ENCODE measurements around the gene HMCES. TPM values are rescaled to one million over a fixed set of nuclear protein-coding genes. Genes with fewer than 3 reads are reported as not detected.
A peak's percentile ranks its signal among the peaks of the same experiment; 100 is the strongest.
"Not testable (repeated sequence)": the region's sequence is repeated elsewhere in the genome, so short reads cannot be mapped to it uniquely, and the experiment has no call there.

HMCES gene
- total RNA-seq, 2 experiments from 2014 or later, result 58.4 to 61.5 TPM

- Mint-ChIP-seq H3K27me3 (no peaks in the 10 kb centered on the region), H3K36me3 (peaks cover 8% of the 10 kb centered on the region), H3K9me3 (peaks cover 3% of the 10 kb centered on the region), H3K4me3 (no peak overlapping the region), H3K4me1 (ENCODE audit: low read depth) (peaks cover 24% of the 10 kb centered on the region), H3K27ac (no peak overlapping the region)
- DNase-seq, result no peak
- intact Hi-C loops (cut with micrococcal nuclease), result loop anchor here (1.0 kb wide), 4 partner anchors 84 to 275 kb away; partner anchors contain the start of gene ISY1
- POLR2A ChIA-PET, result interaction anchor here (0.7 to 1.9 kb wide), 6 partner anchors 49 to 83 kb away, joined by 3 to 9 read pairs (median 4); partner anchors contain the start of gene CNBP
- CTCF ChIA-PET, result interaction anchor here (0.6 to 6.8 kb wide), 40 partner anchors 9 to 627 kb away, joined by 3 to 113 read pairs (median 5); partner anchors contain the start of genes CNBP and RAB43
Observed at GRCh38 chr3:129245141-129245540, 33.5 kb upstream of the HMCES start.

- not testable (repeated sequence) for H3K27me3 Mint-ChIP-seq, H3K27ac Mint-ChIP-seq, H3K4me3 Mint-ChIP-seq, H3K9me3 Mint-ChIP-seq
- CTCF ChIA-PET, result interaction anchor here (0.7 to 6.8 kb wide), 46 partner anchors 10 to 628 kb away, joined by 3 to 113 read pairs (median 5); partner anchors contain the start of genes CNBP and RAB43
- H3K36me3 Mint-ChIP-seq, result peaks cover 12% of the 10 kb centered on the region
- H3K4me1 Mint-ChIP-seq (ENCODE audit: low read depth), result peaks cover 29% of the 10 kb centered on the region
- intact Hi-C loops (cut with micrococcal nuclease), result loop anchor here (1.0 kb wide), 4 partner anchors 84 to 275 kb away; partner anchors contain the start of gene ISY1
- POLR2A ChIA-PET, result interaction anchor here (0.7 to 1.9 kb wide), 7 partner anchors 21 to 84 kb away, joined by 3 to 9 read pairs (median 5); partner anchors contain the start of gene CNBP
- peak; percentile 80 for DNase-seq
Observed at GRCh38 chr3:129245641-129246306, 32.9 kb upstream of the HMCES start.

GRCh38 chr3:129246636-129247035, 32.0 kb upstream of the HMCES start:
- POLR2A ChIA-PET, result interaction anchor here (0.8 to 1.9 kb wide), 4 partner anchors 22 to 85 kb away, joined by 3 to 9 read pairs (median 6); partner anchors contain the start of gene CNBP
- no peaks in the 10 kb centered on the region for H3K27me3 Mint-ChIP-seq
- CTCF ChIA-PET, result interaction anchor here (0.8 to 6.8 kb wide), 31 partner anchors 9 to 442 kb away, joined by 3 to 113 read pairs (median 6); partner anchors contain the start of genes CNBP and RAB43
- H3K4me1 Mint-ChIP-seq (ENCODE audit: low read depth), result peaks cover 29% of the 10 kb centered on the region
- peaks cover 3% of the 10 kb centered on the region for H3K9me3 Mint-ChIP-seq
- DNase-seq, result no peak
- peaks cover 12% of the 10 kb centered on the region for H3K36me3 Mint-ChIP-seq
- intact Hi-C loops (cut with micrococcal nuclease), result no loop called here
- no peak overlapping the region for H3K4me3 Mint-ChIP-seq
- no peak overlapping the region for H3K27ac Mint-ChIP-seq

- intact Hi-C loops (cut with micrococcal nuclease), result loop anchor here (2.0 kb wide), 2 partner anchors 34 to 66 kb away; no protein-coding TSS in a partner anchor
- H3K27ac Mint-ChIP-seq, result peak overlapping the region; percentile 93
- DNase-seq, result peak; percentile 21
- no peaks in the 10 kb centered on the region for H3K9me3 Mint-ChIP-seq
- peaks cover 38% of the 10 kb centered on the region for H3K4me1 Mint-ChIP-seq (ENCODE audit: low read depth)
- no peaks in the 10 kb centered on the region for H3K27me3 Mint-ChIP-seq
- ChIA-PET CTCF (interaction anchor here (1.0 to 6.8 kb wide), 7 partner anchors 9 to 277 kb away, joined by 3 to 111 read pairs (median 4); no protein-coding TSS in a partner anchor), POLR2A (interaction anchor here (0.9 to 2.4 kb wide), 10 partner anchors 10 to 250 kb away, joined by 3 to 17 read pairs (median 7); partner anchors contain the start of gene RAB43)
- peaks cover 25% of the 10 kb centered on the region for H3K36me3 Mint-ChIP-seq
- H3K4me3 Mint-ChIP-seq, result peak overlapping the region; percentile 89
Observed at GRCh38 chr3:129248286-129248979, 30.2 kb upstream of the HMCES start.

GRCh38 chr3:129249284-129250065, 29.2 kb upstream of the HMCES start, which contains the start of gene COPG1:
TSS of gene COPG1 (plus strand) at chr3:129249606. CDS start at chr3:129249710, 104 bp downstream.
- peaks cover 30% of the 10 kb centered on the region for H3K36me3 Mint-ChIP-seq
- peak within 1 kb of the TSS; percentile 93 for H3K27ac Mint-ChIP-seq
- H3K4me3 Mint-ChIP-seq, result peak within 1 kb of the TSS; percentile 89
- DNase-seq, result peak; percentile 92
- POLR2A ChIA-PET, result interaction anchor here (0.9 to 2.4 kb wide), 15 partner anchors 11 to 251 kb away, joined by 3 to 17 read pairs (median 5); partner anchors contain the start of genes IFT122, MBD4 and RAB43
- no peaks in the 10 kb centered on the region for H3K27me3 Mint-ChIP-seq
- CTCF ChIA-PET, result interaction anchor here (0.6 to 6.8 kb wide), 15 partner anchors 11 to 278 kb away, joined by 3 to 111 read pairs (median 3); partner anchors contain the start of gene RAB43
- intact Hi-C loops (cut with micrococcal nuclease), result loop anchor here (1.0 to 2.0 kb wide), 6 partner anchors 10 to 196 kb away; partner anchors contain the start of gene ISY1
- H3K4me1 Mint-ChIP-seq (ENCODE audit: low read depth), result peaks cover 38% of the 10 kb centered on the region
- no peaks in the 10 kb centered on the region for H3K9me3 Mint-ChIP-seq

- Mint-ChIP-seq H3K4me3 (no peak overlapping the region), H3K9me3 (no peaks in the 10 kb centered on the region), H3K27me3 (no peaks in the 10 kb centered on the region), H3K27ac (no peak overlapping the region), H3K4me1 (ENCODE audit: low read depth) (peaks cover 29% of the 10 kb centered on the region), H3K36me3 (peaks cover 54% of the 10 kb centered on the region)
- ChIA-PET CTCF (interaction anchor here (0.8 to 1.8 kb wide), 5 partner anchors 83 to 283 kb away, joined by 3 to 12 read pairs (median 3); no protein-coding TSS in a partner anchor), POLR2A (interaction anchor here (1.0 to 1.5 kb wide), 2 partner anchors 60 to 131 kb away, joined by 3 read pairs; partner anchors contain the start of gene RAB43)
- intact Hi-C loops (cut with micrococcal nuclease), result no loop called here
- DNase-seq, result no peak
Observed at GRCh38 chr3:129252748-129253147, 25.9 kb upstream of the HMCES start.

GRCh38 chr3:129254536-129255230, 24.0 kb upstream of the HMCES start:
- no peak for DNase-seq
- peaks cover 62% of the 10 kb centered on the region for H3K36me3 Mint-ChIP-seq
- H3K4me1 Mint-ChIP-seq (ENCODE audit: low read depth), result peaks cover 17% of the 10 kb centered on the region
- intact Hi-C loops (cut with micrococcal nuclease), result no loop called here
- H3K9me3 Mint-ChIP-seq, result no peaks in the 10 kb centered on the region
- no peak overlapping the region for H3K27ac Mint-ChIP-seq
- ChIA-PET CTCF (interaction anchor here (1.6 kb wide), 1 partner anchor 9 kb away, joined by 6 read pairs; no protein-coding TSS in a partner anchor), POLR2A (no interaction called here)
- no peak overlapping the region for H3K4me3 Mint-ChIP-seq
- no peaks in the 10 kb centered on the region for H3K27me3 Mint-ChIP-seq

GRCh38 chr3:129256270-129256669, 22.4 kb upstream of the HMCES start:
- ChIA-PET CTCF (interaction anchor here (1.3 to 1.6 kb wide), 2 partner anchors 10 to 203 kb away, joined by 3 to 6 read pairs; no protein-coding TSS in a partner anchor), POLR2A (no interaction called here)
- H3K27me3 Mint-ChIP-seq, result no peaks in the 10 kb centered on the region
- no peak overlapping the region for H3K27ac Mint-ChIP-seq
- peaks cover 9% of the 10 kb centered on the region for H3K4me1 Mint-ChIP-seq (ENCODE audit: low read depth)
- no peaks in the 10 kb centered on the region for H3K9me3 Mint-ChIP-seq
- DNase-seq, result no peak
- intact Hi-C loops (cut with micrococcal nuclease), result no loop called here
- H3K36me3 Mint-ChIP-seq, result peaks cover 60% of the 10 kb centered on the region
- H3K4me3 Mint-ChIP-seq, result no peak overlapping the region

- Mint-ChIP-seq H3K4me1 (ENCODE audit: low read depth) (peaks cover under 1% of the 10 kb centered on the region), H3K27me3 (no peaks in the 10 kb centered on the region), H3K27ac (no peak overlapping the region), H3K9me3 (no peaks in the 10 kb centered on the region), H3K4me3 (no peak overlapping the region), H3K36me3 (peaks cover 56% of the 10 kb centered on the region)
- no peak for DNase-seq
- intact Hi-C loops (cut with micrococcal nuclease), result no loop called here
- POLR2A ChIA-PET, result no interaction called here
- CTCF ChIA-PET, result no interaction called here
Observed at GRCh38 chr3:129257609-129258008, 21.1 kb upstream of the HMCES start.

GRCh38 chr3:129259612-129260477, 18.8 kb upstream of the HMCES start:
- Mint-ChIP-seq H3K36me3 (peaks cover 59% of the 10 kb centered on the region), H3K9me3 (no peaks in the 10 kb centered on the region), H3K27ac (no peak overlapping the region), H3K4me3 (no peak overlapping the region), H3K4me1 (ENCODE audit: low read depth) (no peaks in the 10 kb centered on the region), H3K27me3 (no peaks in the 10 kb centered on the region)
- DNase-seq, result no peak
- CTCF ChIA-PET, result interaction anchor here (1.2 to 2.1 kb wide), 2 partner anchors 14 to 57 kb away, joined by 3 to 6 read pairs; a partner anchor contains a TSS
- POLR2A ChIA-PET, result no interaction called here
- intact Hi-C loops (cut with micrococcal nuclease), result no loop called here
